ENCODE measurements around the gene NRXN3.

GRCh38 chr14:79543348-79543747, 1373.2 kb downstream of the NRXN3 start:
- TF ChIP-seq EZH2phosphoT487 (IDR thresholded peaks at IDR 0.05; ENCODE audit: borderline replicate concordance, low read depth, low read length) (no peak), CTCF (conservative IDR thresholded peaks at IDR 0.05; ENCODE audit: low read length) (no peak)
